ENCODE data around the gene ZSWIM4.
"Not testable (repeated sequence)": the region's sequence is repeated elsewhere in the genome, so short reads cannot be mapped to it uniquely, and the experiment has no call there.

Gene ZSWIM4

DNA sequence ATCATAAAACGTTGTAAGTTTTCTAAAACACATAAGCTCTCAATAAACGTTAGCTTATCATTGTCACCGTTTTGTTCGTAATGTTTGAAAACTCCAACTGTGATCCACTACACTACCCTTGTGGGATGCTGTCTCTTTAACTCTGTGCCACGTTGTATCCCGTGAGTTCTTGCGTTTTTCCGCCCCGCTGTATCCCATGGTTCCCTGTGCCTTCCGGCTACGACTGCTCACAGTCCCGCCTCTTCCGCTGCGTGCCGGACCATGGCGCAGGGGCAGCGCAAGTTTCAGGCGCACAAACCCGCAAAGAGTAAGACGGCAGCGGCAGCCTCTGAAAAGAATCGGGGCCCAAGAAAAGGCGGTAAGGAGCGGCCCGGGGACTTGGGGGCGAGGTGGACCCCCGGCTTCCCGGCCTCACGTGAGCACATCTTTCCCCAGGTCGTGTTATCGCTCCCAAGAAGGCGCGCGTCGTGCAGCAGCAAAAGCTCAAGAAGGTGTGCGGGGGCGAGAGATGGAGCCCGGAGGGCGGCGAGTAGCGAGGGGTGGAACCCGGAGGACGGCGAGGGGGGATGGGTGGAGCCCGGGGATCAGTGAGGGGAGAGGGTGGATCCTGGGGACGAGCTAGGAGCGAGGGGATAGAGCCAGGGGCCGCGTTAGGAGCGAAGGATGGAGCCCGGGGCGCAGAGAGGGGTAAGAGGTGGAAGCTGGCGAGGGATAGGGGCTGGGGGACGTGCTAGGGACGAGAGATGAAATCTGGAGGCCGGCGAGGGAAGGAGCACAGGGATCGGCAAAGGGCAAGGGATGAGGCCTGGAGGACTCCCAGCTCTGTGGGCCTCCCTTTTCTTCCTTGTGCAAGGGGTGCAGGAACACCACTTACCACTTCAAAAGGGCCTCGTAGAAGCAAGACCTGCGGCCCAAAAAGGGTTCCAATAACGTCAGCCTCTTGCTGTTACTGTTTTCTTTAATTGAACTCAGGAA is 20.7 kb upstream of the ZSWIM4 start, which contains the start of gene C19orf53:
TSS of gene C19orf53 (plus strand) at position 240 of the 975 bp plus-strand sequence. CDS start at position 262, 22 bp downstream.
- peak within 1 kb of the TSS; percentile 88 for H3K27ac ChIP-seq
- no peak for TF ChIP-seq CTCF (conservative IDR thresholded peaks at IDR 0.05; ENCODE audit: low read depth)
- ChIA-PET CTCF (interaction anchor here (0.5 to 1.5 kb wide), 5 partner anchors 13 to 440 kb away, joined by 3 to 4 read pairs (median 3); no protein-coding TSS in a partner anchor), POLR2A (ENCODE audit: low non-redundant PET) (no interaction called here)
- peak; percentile 96 for DNase-seq (ENCODE audit: low spot score)

DNA sequence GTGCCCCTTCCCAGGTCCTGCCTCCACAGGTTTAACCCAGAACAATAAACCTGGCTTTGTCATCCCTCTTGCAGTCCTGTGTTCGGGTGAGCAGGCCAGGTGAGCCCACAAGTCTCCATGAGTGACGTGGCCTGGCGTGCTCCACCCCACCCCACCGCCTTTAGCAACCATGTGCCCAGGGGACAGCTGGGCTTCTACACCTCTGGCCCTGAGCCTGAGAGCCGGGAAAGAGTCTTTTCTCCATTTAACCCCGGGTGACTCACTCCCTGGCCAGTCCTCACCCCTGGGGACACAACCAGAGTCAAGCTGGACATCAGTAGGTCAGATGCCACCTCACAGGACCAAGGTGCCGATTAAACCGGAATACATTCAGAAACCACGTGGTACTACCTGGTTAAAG is 16.8 kb upstream of the ZSWIM4 start:
- POLR2A ChIA-PET (ENCODE audit: low non-redundant PET) = no interaction called here

GRCh38 chr19:13778847-13779246 is 16.4 kb upstream of the ZSWIM4 start:
- CTCF ChIA-PET = interaction anchor here (0.6 to 0.9 kb wide), 2 partner anchors 83 to 171 kb away, joined by 3 read pairs; no protein-coding TSS in a partner anchor
- peak overlapping the region; percentile 88 for H3K27ac ChIP-seq
- TF ChIP-seq CTCF (conservative IDR thresholded peaks at IDR 0.05; ENCODE audit: low read depth) = no peak
- no peak for DNase-seq (ENCODE audit: low spot score)
- POLR2A ChIA-PET (ENCODE audit: low non-redundant PET) = interaction anchor here (0.6 kb wide), 1 partner anchor 8 kb away, joined by 3 read pairs; no protein-coding TSS in a partner anchor

More for the DNA sequence above, 16.8 kb upstream of the ZSWIM4 start:
- no peak for TF ChIP-seq CTCF (conservative IDR thresholded peaks at IDR 0.05; ENCODE audit: low read depth)
- peak overlapping the region; percentile 88 for H3K27ac ChIP-seq
- DNase-seq (ENCODE audit: low spot score) = no peak
- CTCF ChIA-PET = interaction anchor here (0.6 to 0.9 kb wide), 3 partner anchors 84 to 337 kb away, joined by 3 read pairs; no protein-coding TSS in a partner anchor

GRCh38 chr19:13779794-13780193 is 15.4 kb upstream of the ZSWIM4 start:
- POLR2A ChIA-PET (ENCODE audit: low non-redundant PET); DNase-seq (ENCODE audit: low spot score): not testable (repeated sequence)
- H3K27ac ChIP-seq = peak overlapping the region; percentile 88
- CTCF ChIA-PET = interaction anchor here (0.6 kb wide), 1 partner anchor 202 kb away, joined by 3 read pairs; no protein-coding TSS in a partner anchor

DNA sequence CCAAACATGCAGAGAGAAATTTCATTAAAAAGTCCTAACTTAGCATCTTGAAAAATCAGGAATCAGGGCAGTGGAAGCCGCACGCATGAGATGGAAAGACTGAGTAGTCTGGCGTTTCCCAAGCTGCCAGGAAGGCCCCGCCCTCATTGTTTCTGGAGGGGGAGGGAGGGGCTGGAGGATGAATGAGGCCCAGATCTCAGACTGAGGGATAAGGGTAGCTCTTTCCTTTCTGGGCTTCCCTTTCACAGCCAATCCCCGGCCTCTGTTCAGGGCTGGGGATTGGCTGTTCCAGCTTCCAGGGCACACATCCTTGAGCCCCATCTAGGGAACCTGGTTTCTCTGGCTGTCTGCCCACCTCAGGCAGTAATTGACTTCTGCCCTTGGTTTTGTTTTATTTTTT is 13.7 kb upstream of the ZSWIM4 start:
- TF ChIP-seq CTCF (conservative IDR thresholded peaks at IDR 0.05; ENCODE audit: low read depth) = no peak
- peak; percentile 83 for DNase-seq (ENCODE audit: low spot score)
- POLR2A ChIA-PET (ENCODE audit: low non-redundant PET) = interaction anchor here (0.8 kb wide), 1 partner anchor 13 kb away, joined by 3 read pairs; the partner anchor contains the start of gene ZSWIM4
- CTCF ChIA-PET = no interaction called here
- peak overlapping the region; percentile 88 for H3K27ac ChIP-seq

- peak overlapping the region; percentile 88 for H3K27ac ChIP-seq
- TF ChIP-seq CTCF (conservative IDR thresholded peaks at IDR 0.05; ENCODE audit: low read depth) = no peak
- POLR2A ChIA-PET (ENCODE audit: low non-redundant PET) = no interaction called here
- CTCF ChIA-PET = interaction anchor here (0.9 kb wide), 1 partner anchor 80 kb away, joined by 4 read pairs; no protein-coding TSS in a partner anchor
- no peak for DNase-seq (ENCODE audit: low spot score)
Measured at GRCh38 chr19:13782537-13782936, 12.7 kb upstream of the ZSWIM4 start.

Measured in RWPE1 (cell line).